Right atrium auricular region (tissue), 2 donors: ENCODE results near the gene MRPL10. TPM values are rescaled to one million over a fixed set of nuclear protein-coding genes. Genes with fewer than 3 reads are reported as not detected.

Experiments
- DNase-seq: peaks from one replicate; pipeline ENCODE4 v3.0.0-alpha.2; 2019; ENCODE audit warnings: low spot score
- H3K27ac ChIP-seq, 2 donors: fragments of 200-600 bp; sonication (generic); 1 replicate in 1 of 2; 2 replicates in 1 of 2; pipeline ENCODE4 v1.5.1; 2016 to 2019
- H3K27me3 ChIP-seq, 2 donors: fragments of 200-600 bp; sonication (generic); one replicate each; pipeline versions ENCODE4 v1.5.1 to v1.6.0; 2017 to 2019
- H3K36me3 ChIP-seq: fragments of 200-600 bp; sonication (generic); one replicate; pipeline ENCODE4 v1.5.1; 2016
- H3K4me1 ChIP-seq, 2 donors: fragments of 200-600 bp; sonication (generic); one replicate each; pipeline versions ENCODE4 v1.5.1 to v1.6.0; 2017 to 2019
- H3K4me3 ChIP-seq, 2 donors: fragments of 200-600 bp; sonication (generic); 1 replicate in 1 of 2; 2 replicates in 1 of 2; pipeline ENCODE4 v1.5.1; 2017 to 2019; ENCODE audit warnings: mild to moderate bottlenecking in 1 of 2, moderate library complexity in 1 of 2
- H3K9me3 ChIP-seq, 2 donors: fragments of 200-600 bp; sonication (generic); one replicate each; pipeline ENCODE4 v1.5.1; 2019
- CTCF ChIP-seq, 2 donors: fragments of 200-600 bp; sonication (generic); IDR thresholded peaks; one replicate each; pipeline ENCODE4 v1.5.1; 2019; ENCODE audit warnings: antibody characterized with exemption in 2 of 2
- total RNA-seq, 2 donors: library from RNA; depleted of rRNA; stranded (reverse); fragments of >200 nt; gene quantifications; one replicate each; pipeline ENCODE4 v1.1.0, GENCODE V29; 2016

Gene MRPL10
- total RNA-seq, 2 donors from 2014 or later = 51.8 to 61.3 TPM

- Histone ChIP-seq H3K36me3 (no peaks in the 10 kb centered on the region), H3K4me1 (no peaks in the 10 kb centered on the region), H3K27me3 (no peaks in the 10 kb centered on the region), H3K27ac (no peak overlapping the region), H3K4me3 (no peak overlapping the region), H3K9me3 (no peaks in the 10 kb centered on the region)
- no peak for DNase-seq
- TF ChIP-seq CTCF (IDR thresholded peaks at IDR 0.05) = no peak
Observed at GRCh38 chr17:47862621-47863440, 31.5 kb upstream of the MRPL10 start.

GRCh38 chr17:47860386-47860785 lies 29.0 kb upstream of the MRPL10 start:
- DNase-seq = no peak
- H3K4me3 ChIP-seq = no peak overlapping the region
- TF ChIP-seq CTCF (IDR thresholded peaks at IDR 0.05) = no peak
- H3K9me3 ChIP-seq = no peaks in the 10 kb centered on the region
- H3K27ac ChIP-seq = no peak overlapping the region
- peaks cover 0 to 4% of the 10 kb centered on the region in 2 donors for H3K27me3 ChIP-seq
- H3K4me1 ChIP-seq = peaks cover 0 to 6% of the 10 kb centered on the region in 2 donors
- no peaks in the 10 kb centered on the region for H3K36me3 ChIP-seq

GRCh38 chr17:47857551-47858455 lies 26.5 kb upstream of the MRPL10 start:
- H3K27me3 ChIP-seq = peaks cover 13 to 16% of the 10 kb centered on the region in 2 donors
- peaks cover 0 to 6% of the 10 kb centered on the region in 2 donors for H3K4me1 ChIP-seq
- H3K36me3 ChIP-seq = no peaks in the 10 kb centered on the region
- TF ChIP-seq CTCF (IDR thresholded peaks at IDR 0.05) = no peak
- no peak overlapping the region for H3K4me3 ChIP-seq
- no peak for DNase-seq
- no peak overlapping the region for H3K27ac ChIP-seq
- no peaks in the 10 kb centered on the region for H3K9me3 ChIP-seq

GRCh38 chr17:47856830-47857229 lies 25.5 kb upstream of the MRPL10 start:
- no peak overlapping the region for H3K27ac ChIP-seq
- H3K4me3 ChIP-seq = no peak overlapping the region
- H3K36me3 ChIP-seq = no peaks in the 10 kb centered on the region
- no peaks in the 10 kb centered on the region for H3K9me3 ChIP-seq
- no peak for DNase-seq
- no peak for TF ChIP-seq CTCF (IDR thresholded peaks at IDR 0.05)
- H3K27me3 ChIP-seq = peaks cover 21 to 23% of the 10 kb centered on the region in 2 donors
- H3K4me1 ChIP-seq = peaks cover 0 to 11% of the 10 kb centered on the region in 2 donors

GRCh38 chr17:47855737-47856136 lies 24.4 kb upstream of the MRPL10 start:
- Histone ChIP-seq H3K4me1 (peaks cover 0 to 22% of the 10 kb centered on the region in 2 donors), H3K27ac (no peak overlapping the region), H3K4me3 (no peak overlapping the region), H3K36me3 (no peaks in the 10 kb centered on the region), H3K27me3 (peaks cover 22 to 29% of the 10 kb centered on the region in 2 donors), H3K9me3 (no peaks in the 10 kb centered on the region)
- DNase-seq = no peak
- no peak for TF ChIP-seq CTCF (IDR thresholded peaks at IDR 0.05)
